ENCODE measurements around the gene CPAMD8. TPM values are rescaled to one million over a fixed set of nuclear protein-coding genes. Genes with fewer than 3 reads are reported as not detected.
"Not testable (repeated sequence)": the region's sequence is repeated elsewhere in the genome, so short reads cannot be mapped to it uniquely, and the experiment has no call there.

Gene CPAMD8
- total and polyA plus RNA-seq, 2 experiments from 2014 or later: 7.9 to 17.6 TPM

- Histone ChIP-seq H4K20me1 (ENCODE audit: insufficient read depth, poor library complexity, severe bottlenecking) (no peaks in the 10 kb centered on the region), H3K36me3 (replicated peaks; ENCODE audit: insufficient read depth, low read depth) (no peaks in the 10 kb centered on the region), H3K27me3 (no peaks in the 10 kb centered on the region), H3K4me3 (no peak overlapping the region), H3K79me2 (no peaks in the 10 kb centered on the region), H2AFZ (no peak overlapping the region), H3K27ac (no peak overlapping the region), H3K4me2 (no peak overlapping the region), H3K9me3 (ENCODE audit: low read depth) (no peaks in the 10 kb centered on the region), H3K4me1 (ENCODE audit: insufficient read depth) (no peaks in the 10 kb centered on the region), H3K9me2 (replicated peaks; ENCODE audit: insufficient read depth) (no peaks in the 10 kb centered on the region)
- TF ChIP-seq EZH2phosphoT487 (IDR thresholded peaks at IDR 0.05; ENCODE audit: low read depth, severe bottlenecking, unreplicated experiment) (no peak), EZH2 (IDR thresholded peaks at IDR 0.05; ENCODE audit: borderline replicate concordance) (no peak)
- TF ChIP-seq, protein P1, sequence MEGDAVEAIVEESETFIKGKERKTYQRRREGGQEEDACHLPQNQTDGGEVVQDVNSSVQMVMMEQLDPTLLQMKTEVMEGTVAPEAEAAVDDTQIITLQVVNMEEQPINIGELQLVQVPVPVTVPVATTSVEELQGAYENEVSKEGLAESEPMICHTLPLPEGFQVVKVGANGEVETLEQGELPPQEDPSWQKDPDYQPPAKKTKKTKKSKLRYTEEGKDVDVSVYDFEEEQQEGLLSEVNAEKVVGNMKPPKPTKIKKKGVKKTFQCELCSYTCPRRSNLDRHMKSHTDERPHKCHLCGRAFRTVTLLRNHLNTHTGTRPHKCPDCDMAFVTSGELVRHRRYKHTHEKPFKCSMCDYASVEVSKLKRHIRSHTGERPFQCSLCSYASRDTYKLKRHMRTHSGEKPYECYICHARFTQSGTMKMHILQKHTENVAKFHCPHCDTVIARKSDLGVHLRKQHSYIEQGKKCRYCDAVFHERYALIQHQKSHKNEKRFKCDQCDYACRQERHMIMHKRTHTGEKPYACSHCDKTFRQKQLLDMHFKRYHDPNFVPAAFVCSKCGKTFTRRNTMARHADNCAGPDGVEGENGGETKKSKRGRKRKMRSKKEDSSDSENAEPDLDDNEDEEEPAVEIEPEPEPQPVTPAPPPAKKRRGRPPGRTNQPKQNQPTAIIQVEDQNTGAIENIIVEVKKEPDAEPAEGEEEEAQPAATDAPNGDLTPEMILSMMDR (IDR thresholded peaks at IDR 0.05; ENCODE audit: poor library complexity): no peak
- no peak for DNase-seq (ENCODE audit: low spot score)
- 79% methylated on average over 7 of the region's 7 CpGs for WGBS (ENCODE audit: low lambda C conversion rate, missing lambda C conversion rate)
Observed at GRCh38 chr19:17002455-17002854, 24.2 kb downstream of the CPAMD8 start.

- Histone ChIP-seq H3K27ac (no peak overlapping the region), H3K9me2 (replicated peaks; ENCODE audit: insufficient read depth) (no peaks in the 10 kb centered on the region), H3K79me2 (no peaks in the 10 kb centered on the region), H3K4me1 (ENCODE audit: insufficient read depth) (no peaks in the 10 kb centered on the region), H3K4me2 (no peak overlapping the region), H3K27me3 (no peaks in the 10 kb centered on the region), H3K36me3 (replicated peaks; ENCODE audit: insufficient read depth, low read depth) (no peaks in the 10 kb centered on the region), H2AFZ (no peak overlapping the region), H3K4me3 (no peak overlapping the region), H3K9me3 (ENCODE audit: low read depth) (no peaks in the 10 kb centered on the region), H4K20me1 (ENCODE audit: insufficient read depth, poor library complexity, severe bottlenecking) (no peaks in the 10 kb centered on the region)
- TF ChIP-seq EZH2 (IDR thresholded peaks at IDR 0.05; ENCODE audit: borderline replicate concordance): no peak
- TF ChIP-seq, protein P1 (IDR thresholded peaks at IDR 0.05; ENCODE audit: poor library complexity): no peak
- no peak for TF ChIP-seq EZH2phosphoT487 (IDR thresholded peaks at IDR 0.05; ENCODE audit: low read depth, severe bottlenecking, unreplicated experiment)
- no peak for DNase-seq (ENCODE audit: low spot score)
- WGBS (ENCODE audit: low lambda C conversion rate, missing lambda C conversion rate): 90% methylated on average over 3 of the region's 7 CpGs
Observed at GRCh38 chr19:17001603-17002183, 24.9 kb downstream of the CPAMD8 start.

DNA sequence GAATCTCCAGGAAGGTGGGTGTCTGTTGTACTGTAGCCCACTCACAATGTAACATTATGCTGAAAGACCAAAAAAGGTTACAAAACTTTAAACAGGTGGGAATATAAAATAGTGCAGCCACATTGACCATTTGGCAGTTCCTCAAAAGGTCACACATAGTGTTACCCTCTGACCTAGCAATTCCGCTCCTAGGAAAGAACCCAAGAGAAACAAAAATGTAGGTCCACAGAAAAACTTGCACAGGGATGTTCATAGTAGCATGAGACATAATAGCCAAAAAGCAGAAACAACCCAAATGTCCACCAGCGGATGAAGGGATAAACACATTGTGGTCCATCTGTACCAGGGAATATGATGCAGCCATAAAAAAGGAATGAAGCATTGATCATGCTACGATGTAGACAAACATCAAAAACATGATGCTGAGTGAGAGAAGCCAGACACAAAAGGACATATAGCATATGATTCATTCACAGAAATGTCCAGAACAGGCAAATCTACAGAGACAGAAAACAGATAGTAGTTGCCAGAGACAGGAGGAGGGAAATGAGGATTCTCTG, 27.9 kb downstream of the CPAMD8 start:
- no peaks in the 10 kb centered on the region for H3K27me3 ChIP-seq
- no peaks in the 10 kb centered on the region for H3K4me1 ChIP-seq (ENCODE audit: insufficient read depth)
- WGBS (ENCODE audit: low lambda C conversion rate, missing lambda C conversion rate): 99% methylated on average over 3 of the region's 3 CpGs
- H2AFZ ChIP-seq: no peak overlapping the region
- H3K4me3 ChIP-seq: no peak overlapping the region
- no peaks in the 10 kb centered on the region for H3K79me2 ChIP-seq
- H3K4me2 ChIP-seq: no peak overlapping the region
- no peak for DNase-seq (ENCODE audit: low spot score)
- H3K9me3 ChIP-seq (ENCODE audit: low read depth): no peaks in the 10 kb centered on the region
- no peaks in the 10 kb centered on the region for H3K9me2 ChIP-seq (replicated peaks; ENCODE audit: insufficient read depth)
- no peaks in the 10 kb centered on the region for H4K20me1 ChIP-seq (ENCODE audit: insufficient read depth, poor library complexity, severe bottlenecking)
- no peaks in the 10 kb centered on the region for H3K36me3 ChIP-seq (replicated peaks; ENCODE audit: insufficient read depth, low read depth)
- TF ChIP-seq EZH2phosphoT487 (IDR thresholded peaks at IDR 0.05; ENCODE audit: low read depth, severe bottlenecking, unreplicated experiment) (no peak), EZH2 (IDR thresholded peaks at IDR 0.05; ENCODE audit: borderline replicate concordance) (no peak)
- TF ChIP-seq, protein P1 (IDR thresholded peaks at IDR 0.05; ENCODE audit: poor library complexity): no peak
- H3K27ac ChIP-seq: no peak overlapping the region

- H3K27me3 ChIP-seq; H3K4me2 ChIP-seq; H3K36me3 ChIP-seq (replicated peaks; ENCODE audit: insufficient read depth, low read depth); H3K9me2 ChIP-seq (replicated peaks; ENCODE audit: insufficient read depth); H4K20me1 ChIP-seq (ENCODE audit: insufficient read depth, poor library complexity, severe bottlenecking); H3K9me3 ChIP-seq (ENCODE audit: low read depth); H3K79me2 ChIP-seq; DNase-seq (ENCODE audit: low spot score); H3K27ac ChIP-seq; H3K4me3 ChIP-seq; H3K4me1 ChIP-seq (ENCODE audit: insufficient read depth); H2AFZ ChIP-seq: not testable (repeated sequence)
- WGBS (ENCODE audit: low lambda C conversion rate, missing lambda C conversion rate): 96% methylated on average over 18 of the region's 23 CpGs
Observed at GRCh38 chr19:16996838-16997490, 29.6 kb downstream of the CPAMD8 start.
